ENCODE data around the gene VSX1. TPM values are rescaled to one million over a fixed set of nuclear protein-coding genes. Genes with fewer than 3 reads are reported as not detected.

The VSX1 gene
- total RNA-seq, 2 donors from 2014 or later = not detected

DNA sequence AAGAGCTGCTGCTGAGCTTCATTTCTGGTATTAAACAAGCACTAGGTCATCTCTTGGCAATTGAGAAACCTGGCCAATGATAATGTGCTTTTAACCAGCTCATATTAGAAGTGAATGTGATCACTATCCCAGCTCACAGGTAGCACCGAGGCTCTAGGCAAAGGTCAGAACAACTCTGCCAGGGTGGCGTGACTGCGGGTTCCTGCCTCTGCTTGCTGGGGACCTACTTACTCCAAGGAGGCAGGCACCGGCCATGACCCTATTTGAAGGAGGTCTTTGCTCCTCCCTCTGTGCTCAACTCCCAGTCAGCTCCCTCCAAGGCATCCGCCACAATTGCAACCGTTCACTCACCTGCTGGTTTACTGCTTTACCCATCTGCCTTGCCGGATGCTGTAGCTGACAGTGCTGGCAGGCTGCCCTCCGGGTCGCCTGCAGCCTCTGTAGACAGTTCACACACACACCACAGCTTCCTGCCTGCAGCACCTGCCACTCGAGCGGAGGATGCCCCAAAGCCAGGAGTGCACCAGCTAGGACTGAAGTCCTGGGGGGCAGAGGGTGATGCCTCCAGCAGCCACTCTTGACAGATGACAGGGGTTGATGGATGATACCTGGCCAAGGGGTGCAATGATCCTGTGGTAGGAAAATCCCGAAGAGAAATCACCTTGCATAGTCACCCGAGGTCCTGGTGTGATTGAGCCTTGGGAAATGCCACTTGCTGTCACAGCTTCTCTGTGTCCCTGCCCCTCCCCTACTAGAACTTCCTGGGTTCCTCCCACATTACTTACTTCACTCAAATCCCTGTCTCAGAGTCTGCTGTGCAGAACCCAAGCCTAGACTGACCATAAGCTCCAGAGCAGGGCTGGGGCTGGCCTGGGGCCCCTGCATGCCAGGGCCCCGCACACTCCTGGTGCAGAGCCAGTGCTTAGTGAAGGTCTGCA, 8.8 kb upstream of the VSX1 start:
- no peak for TF ChIP-seq CTCF (IDR thresholded peaks at IDR 0.05)
- Histone ChIP-seq H3K4me3 (no peak overlapping the region), H3K27me3 (peaks cover 0 to 1% of the 10 kb centered on the region in 2 donors), H3K27ac (no peak overlapping the region), H3K4me1 (no peaks in the 10 kb centered on the region), H3K36me3 (no peaks in the 10 kb centered on the region), H3K9me3 (no peaks in the 10 kb centered on the region)
- DNase-seq (ENCODE audit: low spot score) = no peak

DNA sequence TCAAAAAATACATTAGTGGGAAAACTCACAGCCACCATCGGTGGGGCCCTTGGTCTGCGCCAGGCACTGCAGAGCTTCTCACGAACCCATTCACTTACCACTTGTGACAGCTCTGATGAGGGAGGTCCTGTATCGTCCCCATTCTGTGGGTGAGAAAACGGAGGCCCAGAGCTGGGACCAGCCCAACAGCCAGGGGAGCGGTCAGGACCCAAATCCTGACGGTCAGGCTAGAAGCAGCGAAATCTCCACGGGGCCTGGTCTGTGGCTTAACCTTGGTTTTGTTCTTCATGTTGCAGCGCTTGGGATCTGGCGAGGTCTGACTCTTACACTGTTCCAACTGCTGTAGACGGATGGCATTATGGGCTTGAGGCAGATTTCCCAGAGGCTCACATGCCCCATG, 7.7 kb upstream of the VSX1 start:
- DNase-seq (ENCODE audit: low spot score) = no peak
- H3K4me3 ChIP-seq = no peak overlapping the region
- H3K9me3 ChIP-seq = no peaks in the 10 kb centered on the region
- no peak for TF ChIP-seq CTCF (IDR thresholded peaks at IDR 0.05)
- no peaks in the 10 kb centered on the region for H3K36me3 ChIP-seq
- no peak overlapping the region for H3K27ac ChIP-seq
- peaks cover 6 to 10% of the 10 kb centered on the region in 2 donors for H3K27me3 ChIP-seq
- peaks cover 0 to 3% of the 10 kb centered on the region in 2 donors for H3K4me1 ChIP-seq

DNA sequence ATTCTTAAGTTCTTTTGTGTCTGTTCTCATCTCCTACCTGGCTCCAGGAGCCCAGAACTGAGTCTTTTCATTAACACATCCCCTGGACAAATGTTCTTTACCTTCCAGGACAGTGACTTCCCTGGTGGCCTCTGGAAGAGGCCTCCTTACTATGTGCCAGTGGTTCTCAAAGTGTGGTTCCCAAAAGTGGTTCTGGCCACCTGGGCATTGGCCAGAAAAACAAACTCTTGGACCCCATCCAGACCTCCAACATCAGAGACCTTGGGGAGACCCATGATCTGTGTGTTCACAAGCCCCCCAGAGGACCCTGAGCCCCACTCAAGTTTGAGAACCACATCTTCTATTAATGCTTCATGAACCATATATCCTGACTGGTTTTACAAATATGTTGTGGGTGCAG, 7.2 kb upstream of the VSX1 start:
- Histone ChIP-seq H3K4me1 (peaks cover 0 to 9% of the 10 kb centered on the region in 2 donors), H3K4me3 (no peak overlapping the region), H3K9me3 (no peaks in the 10 kb centered on the region), H3K27ac (no peak overlapping the region), H3K27me3 (peaks cover 12 to 15% of the 10 kb centered on the region in 2 donors), H3K36me3 (no peaks in the 10 kb centered on the region)
- no peak for DNase-seq (ENCODE audit: low spot score)
- TF ChIP-seq CTCF (IDR thresholded peaks at IDR 0.05) = no peak

- H3K27me3 ChIP-seq = peaks cover 18 to 23% of the 10 kb centered on the region in 2 donors
- no peaks in the 10 kb centered on the region for H3K9me3 ChIP-seq
- peaks cover 0 to 17% of the 10 kb centered on the region in 2 donors for H3K4me1 ChIP-seq
- H3K27ac ChIP-seq = no peak overlapping the region
- no peaks in the 10 kb centered on the region for H3K36me3 ChIP-seq
- no peak for DNase-seq (ENCODE audit: low spot score)
- no peak for TF ChIP-seq CTCF (IDR thresholded peaks at IDR 0.05)
- no peak overlapping the region for H3K4me3 ChIP-seq
Observed at GRCh38 chr20:25088267-25088666, 6.3 kb upstream of the VSX1 start.

- no peaks in the 10 kb centered on the region for H3K9me3 ChIP-seq
- H3K27ac ChIP-seq = no peak overlapping the region
- H3K36me3 ChIP-seq = no peaks in the 10 kb centered on the region
- DNase-seq (ENCODE audit: low spot score) = no peak
- peaks cover 21 to 31% of the 10 kb centered on the region in 2 donors for H3K27me3 ChIP-seq
- TF ChIP-seq CTCF (IDR thresholded peaks at IDR 0.05) = no peak
- H3K4me3 ChIP-seq = no peak overlapping the region
- H3K4me1 ChIP-seq = peaks cover 0 to 23% of the 10 kb centered on the region in 2 donors
Observed at GRCh38 chr20:25087186-25087929, 5.4 kb upstream of the VSX1 start.

All from right atrium auricular region (tissue), 2 donors.